Measurements from ENCODE around the gene HADHB. TPM values are rescaled to one million over a fixed set of nuclear protein-coding genes. Genes with fewer than 3 reads are reported as not detected.

Gene HADHB
- polyA plus RNA-seq, 1 of the 3 experiments (the other 2 are of a cell fraction) = 108 TPM

GRCh38 chr2:26333293-26333692, 88.6 kb downstream of the HADHB start:
- CTCF ChIA-PET = interaction anchor here (0.6 kb wide), 1 partner anchor 15 kb away, joined by 3 read pairs; no protein-coding TSS in a partner anchor
- POLR2A ChIA-PET = no interaction called here
- Histone ChIP-seq H3K36me3 (replicated peaks in 1 of 2; ENCODE audit: control insufficient read depth in 1 of 2, insufficient read depth in 2 of 2, low read length in 1 of 2) (no peaks in the 10 kb centered on the region), H4K20me1 (ENCODE audit: insufficient read depth) (no peaks in the 10 kb centered on the region), H2AFZ (ENCODE audit: low read depth) (no peak overlapping the region), H3F3A (replicated peaks; ENCODE audit: insufficient read depth) (no peaks in the 10 kb centered on the region), H3K27me3 (ENCODE audit: insufficient read depth) (no peaks in the 10 kb centered on the region), H3K4me2 (no peak overlapping the region), H3K4me3 (ENCODE audit: low read depth in 2 of 2, low read length in 1 of 2) (no peak overlapping the region), H3K9ac (no peak overlapping the region), H3K9me3 (no peaks in the 10 kb centered on the region), H3K4me1 (ENCODE audit: control insufficient read depth in 1 of 2, insufficient read depth in 2 of 2, low read depth in 1 of 2, low read length in 1 of 2) (peaks cover 0 to 2% of the 10 kb centered on the region in 2 experiments; a peak in 1 of 4 replicates), H3K79me2 (ENCODE audit: insufficient read depth) (no peaks in the 10 kb centered on the region), H3K9me2 (no peaks in the 10 kb centered on the region), H3K27ac (ENCODE audit: low read depth in 2 of 2, low read length in 1 of 2) (no peak overlapping the region)
- no peak for DNase-seq
- 52% methylated on average over 2 of the region's 2 CpGs for WGBS (ENCODE audit: low lambda C conversion rate)
- TF ChIP-seq USF2 (IDR thresholded peaks at IDR 0.05; ENCODE audit: borderline replicate concordance, low read depth, low read length) (no peak), JUND (IDR thresholded peaks at IDR 0.05) (no peak), FOSL2 (IDR thresholded peaks at IDR 0.05; ENCODE audit: borderline replicate concordance, low read depth) (no peak), YY1 (IDR thresholded peaks at IDR 0.05; ENCODE audit: low read depth) (no peak), SMC3 (IDR thresholded peaks at IDR 0.05; ENCODE audit: low read depth, low read length) (no peak), TEAD4 (IDR thresholded peaks at IDR 0.05; ENCODE audit: borderline replicate concordance, insufficient read depth) (no peak), USF1 (IDR thresholded peaks at IDR 0.05; ENCODE audit: borderline replicate concordance, low read depth) (no peak), ELF1 (IDR thresholded peaks at IDR 0.05) (no peak), FOXJ3 (CRISPR knock-in tag; IDR thresholded peaks at IDR 0.05) (no peak), MXI1 (IDR thresholded peaks at IDR 0.05; ENCODE audit: low read depth, low read length) (no peak), RXRA (IDR thresholded peaks at IDR 0.05; ENCODE audit: borderline replicate concordance, low read depth) (no peak), RCOR1 (IDR thresholded peaks at IDR 0.05; ENCODE audit: low read length) (no peak), MEF2A (IDR thresholded peaks at IDR 0.05; ENCODE audit: borderline replicate concordance, low read depth) (no peak), EZH2phosphoT487 (IDR thresholded peaks at IDR 0.05; ENCODE audit: borderline replicate concordance, low read depth) (no peak)

GRCh38 chr2:26335231-26335630, 90.5 kb downstream of the HADHB start:
- H3K36me3 ChIP-seq (replicated peaks in 1 of 2; ENCODE audit: control insufficient read depth in 1 of 2, insufficient read depth in 2 of 2, low read length in 1 of 2) = no peaks in the 10 kb centered on the region
- H2AFZ ChIP-seq (ENCODE audit: low read depth) = no peak overlapping the region
- WGBS (ENCODE audit: low lambda C conversion rate) = 36% methylated on average over 3 of the region's 3 CpGs
- H3K4me1 ChIP-seq (ENCODE audit: control insufficient read depth in 1 of 2, insufficient read depth in 2 of 2, low read depth in 1 of 2, low read length in 1 of 2) = peaks cover 0 to 2% of the 10 kb centered on the region in 2 experiments; a peak in 1 of 4 replicates
- ChIA-PET POLR2A (no interaction called here), CTCF (no interaction called here)
- H3K9me3 ChIP-seq = no peaks in the 10 kb centered on the region
- DNase-seq = no peak
- TF ChIP-seq USF2 (IDR thresholded peaks at IDR 0.05; ENCODE audit: borderline replicate concordance, low read depth, low read length) (no peak), RFX5 (IDR thresholded peaks at IDR 0.05; ENCODE audit: low read length) (no peak), RCOR1 (IDR thresholded peaks at IDR 0.05; ENCODE audit: low read length) (no peak), PBX3 (IDR thresholded peaks at IDR 0.05) (no peak), GATA2 (CRISPR knock-in tag; IDR thresholded peaks at IDR 0.05) (no peak), JUND (IDR thresholded peaks at IDR 0.05) (no peak), ZBTB33 (IDR thresholded peaks at IDR 0.05; ENCODE audit: borderline replicate concordance, low read depth) (no peak), MEF2A (IDR thresholded peaks at IDR 0.05; ENCODE audit: borderline replicate concordance, low read depth) (no peak), NRF1 (IDR thresholded peaks at IDR 0.05; ENCODE audit: low read depth, low read length) (no peak)
- H3F3A ChIP-seq (replicated peaks; ENCODE audit: insufficient read depth) = no peaks in the 10 kb centered on the region
- H3K4me3 ChIP-seq (ENCODE audit: low read depth in 2 of 2, low read length in 1 of 2) = no peak overlapping the region
- no peaks in the 10 kb centered on the region for H3K79me2 ChIP-seq (ENCODE audit: insufficient read depth)
- no peaks in the 10 kb centered on the region for H4K20me1 ChIP-seq (ENCODE audit: insufficient read depth)
- no peak overlapping the region for H3K27ac ChIP-seq (ENCODE audit: low read depth in 2 of 2, low read length in 1 of 2)
- H3K9me2 ChIP-seq = no peaks in the 10 kb centered on the region
- no peak overlapping the region for H3K4me2 ChIP-seq
- no peak overlapping the region for H3K9ac ChIP-seq
- no peaks in the 10 kb centered on the region for H3K27me3 ChIP-seq (ENCODE audit: insufficient read depth)
